ENCODE measurements around the gene NRCAM.
"Not testable (repeated sequence)": the region's sequence is repeated elsewhere in the genome, so short reads cannot be mapped to it uniquely, and the experiment has no call there.

The NRCAM gene

DNA sequence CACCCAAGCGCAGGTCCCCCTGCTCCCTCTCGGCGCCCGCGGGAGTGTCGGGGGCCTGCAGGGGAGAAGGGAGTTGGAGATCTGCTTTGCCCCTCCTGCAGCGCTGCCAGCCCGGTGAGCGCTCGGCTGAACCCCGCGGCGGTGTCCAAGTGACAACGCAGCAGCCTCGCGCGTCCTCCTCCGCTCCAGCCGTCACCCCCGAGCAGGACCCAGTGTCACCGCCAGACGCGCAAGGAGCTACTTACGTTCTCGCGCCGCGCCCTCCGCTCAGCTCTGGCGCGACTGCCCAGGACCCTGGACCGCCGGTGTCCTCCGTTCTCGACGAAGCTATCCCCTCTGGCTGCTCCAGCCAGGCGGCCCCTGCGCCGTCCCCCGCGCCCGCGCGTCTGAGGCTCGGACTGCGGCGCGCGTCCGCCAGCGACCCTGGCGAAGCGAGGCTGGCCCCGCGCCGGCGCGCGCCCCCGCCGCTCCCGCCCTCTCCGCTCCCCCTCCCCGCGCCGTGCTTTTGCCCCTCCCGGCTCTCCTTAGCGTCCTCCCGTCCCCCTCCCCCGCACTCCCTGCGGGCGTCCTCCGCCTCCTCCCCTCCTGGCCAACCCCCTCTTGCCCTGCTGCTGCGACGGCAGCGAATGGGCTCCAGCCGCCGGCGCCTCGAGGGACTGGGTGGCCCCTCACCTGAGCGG, at the start of gene NRCAM:
NRCAM (minus strand) TSS at position 439 of the 680 bp plus-strand sequence. CDS start 216,372 bp downstream, outside the sequence.
- peak; percentile 55 for DNase-seq

GRCh38 chr7:108504576-108504975, 48.3 kb upstream of the NRCAM start:
- not testable (repeated sequence) for DNase-seq

GRCh38 chr7:108503112-108504026, 47.1 kb upstream of the NRCAM start:
- no peak for DNase-seq

DNA sequence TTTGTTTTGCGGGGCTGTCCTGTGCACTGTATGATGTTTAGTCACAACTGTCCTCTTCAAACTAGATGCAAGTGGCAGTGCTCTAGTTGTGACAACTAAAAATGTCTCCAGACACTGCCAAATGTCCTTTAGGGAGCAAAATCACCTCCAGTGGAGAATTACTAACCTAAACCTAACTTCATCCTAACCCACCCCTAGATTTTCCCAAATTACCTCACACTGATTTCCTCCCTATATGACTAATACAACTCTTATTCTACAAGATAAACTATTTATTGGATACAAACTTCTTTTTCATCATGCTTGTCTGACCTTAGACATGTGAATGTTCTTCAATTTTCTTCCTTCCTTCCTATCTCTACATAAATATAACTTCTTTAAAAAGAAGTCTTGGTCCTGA, 43.3 kb upstream of the NRCAM start:
- DNase-seq, result no peak

DNA sequence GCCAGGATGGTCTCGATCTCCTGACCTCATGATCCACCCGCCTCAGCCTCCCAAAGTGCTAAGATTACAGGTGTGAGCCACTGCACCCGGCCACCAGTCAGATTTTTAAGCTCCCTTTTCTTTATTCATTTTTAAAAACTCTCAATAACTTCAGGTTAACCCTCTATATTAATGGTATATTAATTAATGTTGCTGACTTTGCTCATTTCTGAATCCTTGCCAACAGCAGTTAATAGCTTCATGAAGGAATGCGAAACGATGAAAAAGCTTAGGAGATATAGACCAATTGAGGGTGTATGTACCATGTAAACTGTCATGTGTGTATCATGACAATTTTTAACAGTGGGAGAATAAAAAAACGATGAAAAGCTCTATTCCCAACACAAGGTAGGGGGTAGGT, 42.2 kb upstream of the NRCAM start:
- DNase-seq, result no peak

DNA sequence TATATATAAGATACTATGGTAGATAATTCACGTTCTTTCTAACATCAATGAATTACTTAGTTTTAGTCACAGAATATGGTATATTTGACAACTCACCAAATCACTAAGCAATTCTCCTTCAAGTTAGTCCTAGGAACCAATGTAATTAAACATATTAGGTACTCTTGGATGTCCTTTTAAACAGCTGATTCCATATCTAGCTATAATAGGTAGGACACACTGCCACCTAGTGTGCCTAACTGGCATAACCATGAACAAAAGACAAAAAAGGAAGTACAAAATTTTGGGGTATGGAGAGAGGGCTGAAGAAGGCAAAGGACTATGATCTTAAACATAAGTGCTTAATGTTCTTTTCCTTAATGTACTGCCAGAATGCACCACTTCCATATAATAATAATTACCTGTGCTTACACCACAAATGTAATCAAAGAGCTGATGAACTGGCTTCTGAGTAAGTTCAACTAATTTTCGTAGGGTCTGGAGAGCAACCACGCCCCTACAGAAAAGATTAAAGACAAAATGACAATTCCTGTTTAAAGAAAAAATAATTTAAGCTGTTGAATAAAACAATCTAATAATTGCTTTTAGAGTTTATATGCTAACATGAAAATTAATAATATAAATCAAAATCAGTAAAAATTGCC, 41.0 kb upstream of the NRCAM start:
- DNase-seq, result no peak

- DNase-seq, result no peak
Measured at GRCh38 chr7:108492742-108493141, 36.5 kb upstream of the NRCAM start.

- DNase-seq, result no peak
Measured at GRCh38 chr7:108488768-108489538, 32.7 kb upstream of the NRCAM start.

DNA sequence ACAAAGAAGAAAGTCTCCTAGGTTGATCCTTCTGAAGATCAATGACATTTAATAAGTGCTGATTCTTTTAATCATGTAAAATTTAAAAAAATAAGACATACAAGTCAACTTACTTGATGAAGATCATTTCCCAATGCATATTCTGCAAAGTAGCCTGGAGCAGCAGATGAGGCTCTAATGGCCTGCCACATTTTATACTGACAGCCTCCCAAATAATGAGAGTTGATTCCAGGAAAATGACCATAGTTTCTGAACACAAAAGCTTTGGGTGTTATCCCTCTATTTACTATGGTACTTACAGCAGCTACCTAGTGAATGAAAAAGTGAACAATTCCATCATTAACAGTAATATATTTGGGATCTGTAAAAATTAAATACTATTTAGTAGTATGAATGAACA, 31.4 kb upstream of the NRCAM start:
- DNase-seq, result no peak

DNA sequence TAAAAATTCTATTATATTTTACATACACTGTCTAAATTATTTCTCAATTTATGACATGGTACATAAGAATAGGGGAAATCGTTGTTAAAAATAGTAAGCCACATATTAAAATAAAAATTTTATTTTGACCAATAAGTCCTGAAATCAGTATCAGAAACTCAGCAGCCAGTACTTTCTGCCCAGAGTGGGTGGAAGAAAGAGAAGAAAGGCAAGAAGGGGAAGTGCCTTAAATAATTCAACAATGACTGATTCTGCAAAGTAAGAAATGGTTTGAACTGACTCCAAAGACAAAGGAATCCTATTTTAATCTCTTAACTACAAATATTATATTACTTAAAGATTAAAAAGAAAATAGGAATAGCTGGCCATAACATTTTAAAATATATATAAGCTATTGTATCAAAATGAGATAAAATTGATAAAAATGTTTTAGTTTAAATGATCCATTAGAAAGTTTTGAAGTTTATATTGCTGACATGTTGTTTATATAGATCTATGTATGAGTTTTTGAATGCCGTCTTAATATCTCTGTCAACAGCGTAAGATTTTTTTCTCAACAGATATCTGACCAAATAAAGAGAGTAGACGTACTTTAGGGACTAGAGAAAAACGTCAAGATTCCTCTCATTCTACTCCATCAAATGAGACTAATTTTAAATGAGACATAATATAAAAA, 30.2 kb upstream of the NRCAM start:
- no peak for DNase-seq

GRCh38 chr7:108484137-108484536, 27.9 kb upstream of the NRCAM start:
- no peak for DNase-seq

- DNase-seq, result no peak
Measured at GRCh38 chr7:108480311-108480710, 24.1 kb upstream of the NRCAM start.

- no peak for DNase-seq
Measured at GRCh38 chr7:108479751-108480150, 23.5 kb upstream of the NRCAM start.

DNA sequence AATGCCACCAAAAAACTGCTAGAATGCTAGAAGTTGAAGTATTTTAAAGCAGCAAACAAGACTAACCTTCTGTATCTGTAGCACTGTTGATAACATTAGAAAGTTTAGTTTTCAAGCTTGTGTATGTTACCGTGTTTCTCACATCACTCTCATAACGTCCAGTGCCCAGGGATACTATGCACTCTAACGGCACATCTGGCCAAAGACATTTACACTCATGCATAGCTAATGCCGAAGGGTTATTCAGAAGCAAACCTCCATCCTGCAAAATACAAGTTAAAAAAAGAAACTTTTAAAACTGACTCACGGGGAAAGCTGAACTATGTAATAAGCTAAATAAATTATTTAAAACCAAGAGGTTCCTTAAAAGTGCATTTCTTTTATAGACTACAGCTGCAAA, 22.9 kb upstream of the NRCAM start:
- DNase-seq, result no peak

- no peak for DNase-seq
Measured at GRCh38 chr7:108468246-108468645, 12.0 kb upstream of the NRCAM start.

GRCh38 chr7:108467391-108467790, 11.2 kb upstream of the NRCAM start:
- DNase-seq, result no peak

GRCh38 chr7:108466322-108466721, 10.1 kb upstream of the NRCAM start:
- DNase-seq, result not testable (repeated sequence)

DNA sequence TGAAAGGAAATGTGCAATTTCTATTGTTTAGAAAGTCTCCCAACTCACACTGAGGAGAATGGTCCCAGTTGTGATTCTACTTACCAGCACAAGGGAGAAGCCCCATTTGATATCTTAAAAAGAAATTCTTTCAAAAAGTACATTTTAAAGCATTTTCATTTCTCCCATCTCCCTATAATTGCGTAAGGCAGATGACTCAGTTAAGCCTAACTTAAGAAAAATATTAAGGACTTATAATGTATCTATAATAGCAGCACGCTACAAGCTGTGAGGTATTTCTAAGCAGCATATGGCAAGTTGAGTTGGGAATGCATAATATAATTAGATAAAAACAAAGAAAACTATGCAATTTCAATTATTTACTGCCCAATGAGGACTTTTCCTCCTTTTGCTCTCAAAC, 8.5 kb upstream of the NRCAM start:
- DNase-seq, result no peak

DNA sequence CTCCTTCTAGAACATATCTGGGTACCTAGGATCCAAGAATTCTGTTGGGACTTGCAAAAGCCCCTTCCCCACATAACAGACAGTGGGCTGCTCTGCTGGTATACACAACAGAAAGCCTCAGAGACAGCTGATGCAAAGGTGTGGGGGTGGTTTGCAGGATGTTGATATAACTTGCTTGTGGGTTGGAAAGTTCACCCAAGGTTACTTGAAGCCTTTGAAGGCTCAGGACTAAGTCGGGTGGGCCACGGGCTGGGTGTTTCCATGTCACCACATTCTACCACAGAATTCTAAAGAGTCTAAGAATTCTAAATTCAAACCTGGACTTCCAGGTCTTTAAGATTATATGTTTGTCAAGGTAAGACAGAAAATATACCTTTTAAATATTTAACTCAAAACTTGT, 7.4 kb upstream of the NRCAM start:
- DNase-seq, result no peak

DNA sequence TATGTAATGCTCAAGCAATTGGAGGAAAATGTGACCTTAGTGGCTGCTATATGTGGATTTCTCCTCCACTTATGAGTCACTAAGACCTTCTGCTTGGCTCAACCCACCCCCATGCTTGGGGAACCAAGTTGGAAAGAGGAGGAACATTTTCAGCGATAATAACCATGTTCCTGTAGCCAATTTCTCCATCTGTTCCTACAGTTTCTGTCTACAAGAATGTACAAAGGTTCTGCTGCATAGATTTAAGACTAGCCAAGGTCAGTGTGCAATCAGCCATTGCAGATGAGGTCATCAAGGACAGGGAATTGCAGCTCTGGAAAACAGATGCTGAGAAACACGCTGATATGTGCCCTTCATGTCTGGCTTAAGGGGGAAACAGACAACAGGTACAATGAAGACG, 5.6 kb upstream of the NRCAM start:
- DNase-seq, result no peak

DNA sequence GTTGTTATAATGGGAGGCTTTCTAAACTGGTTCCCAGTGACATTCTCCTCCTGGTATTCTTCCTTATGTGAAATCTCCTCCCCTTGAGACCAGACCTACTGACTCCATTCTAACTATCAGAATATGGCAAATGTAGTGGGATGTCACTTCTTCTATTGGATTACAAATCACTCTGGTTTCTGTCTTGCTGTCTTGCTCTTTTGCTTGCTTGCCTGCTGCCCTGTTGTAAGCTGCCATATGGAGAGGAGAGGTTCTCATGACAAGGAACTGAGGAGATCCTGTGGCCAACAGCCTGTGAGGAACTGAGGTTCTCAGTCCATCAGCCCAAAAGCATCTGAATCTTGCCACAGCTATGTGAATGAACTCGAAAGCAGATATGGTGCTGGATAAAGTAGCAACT, 4.7 kb upstream of the NRCAM start:
- DNase-seq, result no peak

GRCh38 chr7:108459922-108460551, 3.8 kb upstream of the NRCAM start:
- no peak for DNase-seq
